ENCODE data around the gene PRXL2B. TPM values are rescaled to one million over a fixed set of nuclear protein-coding genes. Genes with fewer than 3 reads are reported as not detected.

Gene PRXL2B
- total RNA-seq, 1 experiment from 2014 or later, result 32.2 TPM

- H3K27me3 ChIP-seq (ENCODE audit: insufficient read depth, low read length), result no peaks in the 10 kb centered on the region
- ChIA-PET CTCF (no interaction called here), RAD21 (ENCODE audit: low non-redundant PET in 1 of 2, low total read pairs in 2 of 2, uncharacterized antibody in 2 of 2, unreplicated experiment in 2 of 2) (no interaction called here), POLR2A (no interaction called here)
- ATAC-seq (no peak), DNase-seq (ENCODE audit: low read depth, low spot score) (no peak)
- H3K4me3 ChIP-seq (replicated peaks in 1 of 2; ENCODE audit: low read depth in 1 of 2, low read length in 2 of 2), result no peak overlapping the region
- no TSS peak for BruUV-seq (replicated peaks)
- H3K9ac ChIP-seq (ENCODE audit: low read length), result no peak overlapping the region
- H3K4me1 ChIP-seq (ENCODE audit: control insufficient read depth in 1 of 2, insufficient read depth in 2 of 2, low read length in 2 of 2), result peaks cover 2 to 19% of the 10 kb centered on the region in 2 experiments
- no peaks in the 10 kb centered on the region for H3K9me2 ChIP-seq (ENCODE audit: insufficient read depth)
- H4K20me1 ChIP-seq (ENCODE audit: insufficient read depth), result no peaks in the 10 kb centered on the region
- no peak overlapping the region for H2AFZ ChIP-seq (ENCODE audit: low read depth, low read length, poor library complexity, severe bottlenecking)
- no peaks in the 10 kb centered on the region for H3K36me3 ChIP-seq (ENCODE audit: control insufficient read depth in 1 of 2, insufficient read depth in 2 of 2, low read length in 2 of 2)
- TF ChIP-seq ZNF274 (IDR thresholded peaks at IDR 0.05; ENCODE audit: low read depth, low read length) (no peak), FOSL1 (IDR thresholded peaks at IDR 0.05; ENCODE audit: low read depth) (no peak), ZFX (IDR thresholded peaks at IDR 0.05) (no peak)
- no peak overlapping the region for H3K27ac ChIP-seq (ENCODE audit: low read depth, low read length)
- intact Hi-C loops (cut with micrococcal nuclease), result no loop called here
- H3K4me2 ChIP-seq (ENCODE audit: low read length), result no peak overlapping the region
- H3K79me2 ChIP-seq (ENCODE audit: insufficient read depth, low read length), result no peaks in the 10 kb centered on the region
- H3K9me3 ChIP-seq (ENCODE audit: control insufficient read depth in 1 of 2, insufficient read depth in 1 of 2, low read depth in 1 of 2, low read length in 2 of 2), result no peaks in the 10 kb centered on the region
These were observed 45.6 kb upstream of the PRXL2B start for GRCh38 chr1:2540816-2541492.

- H3K4me3 ChIP-seq (replicated peaks in 1 of 2; ENCODE audit: low read depth in 1 of 2, low read length in 2 of 2), result no peak overlapping the region
- intact Hi-C loops (cut with micrococcal nuclease), result no loop called here
- no peak overlapping the region for H2AFZ ChIP-seq (ENCODE audit: low read depth, low read length, poor library complexity, severe bottlenecking)
- ChIA-PET POLR2A (no interaction called here), RAD21 (ENCODE audit: low non-redundant PET in 1 of 2, low total read pairs in 2 of 2, uncharacterized antibody in 2 of 2, unreplicated experiment in 2 of 2) (no interaction called here), CTCF (no interaction called here)
- H3K27ac ChIP-seq (ENCODE audit: low read depth, low read length), result no peak overlapping the region
- peaks cover 2 to 25% of the 10 kb centered on the region in 2 experiments for H3K4me1 ChIP-seq (ENCODE audit: control insufficient read depth in 1 of 2, insufficient read depth in 2 of 2, low read length in 2 of 2)
- no peaks in the 10 kb centered on the region for H4K20me1 ChIP-seq (ENCODE audit: insufficient read depth)
- ATAC-seq, result no peak
- H3K4me2 ChIP-seq (ENCODE audit: low read length), result no peak overlapping the region
- TF ChIP-seq ATF3 (IDR thresholded peaks at IDR 0.05), result no peak
- no peak for TF ChIP-seq EGR1 (IDR thresholded peaks at IDR 0.05; ENCODE audit: low read depth)
- H3K9ac ChIP-seq (ENCODE audit: low read length), result no peak overlapping the region
- H3K36me3 ChIP-seq (ENCODE audit: control insufficient read depth in 1 of 2, insufficient read depth in 2 of 2, low read length in 2 of 2), result no peaks in the 10 kb centered on the region
- H3K9me2 ChIP-seq (ENCODE audit: insufficient read depth), result no peaks in the 10 kb centered on the region
- no peak for DNase-seq (ENCODE audit: low read depth, low spot score)
- no peaks in the 10 kb centered on the region for H3K27me3 ChIP-seq (ENCODE audit: insufficient read depth, low read length)
- H3K79me2 ChIP-seq (ENCODE audit: insufficient read depth, low read length), result no peaks in the 10 kb centered on the region
- no TSS peak for BruUV-seq (replicated peaks)
- H3K9me3 ChIP-seq (ENCODE audit: control insufficient read depth in 1 of 2, insufficient read depth in 1 of 2, low read depth in 1 of 2, low read length in 2 of 2), result no peaks in the 10 kb centered on the region
These were observed 44.8 kb upstream of the PRXL2B start for GRCh38 chr1:2541619-2542245.

Data from HCT116 (cell line).